OCI-LY7 (cell line): ENCODE measurements around the gene KLHL22. TPM values are rescaled to one million over a fixed set of nuclear protein-coding genes. Genes with fewer than 3 reads are reported as not detected.

Source experiments
- BruUV-seq: library from RNA; stranded (reverse); fragments of 400-500 nt; replicated peaks from 2 replicates; lab custom pipeline; 2021; lab: Mats Ljungman, UMichigan
- CTCF ChIA-PET: fragments of 300-600 bp; sonication (Branson Sonifier 250); formaldehyde crosslinking; loops from one replicate; lab custom pipeline; 2022; ENCODE audit warnings: antibody characterized with exemption; ENCODE audit not compliant: unreplicated experiment; lab: Charles Lee
- POLR2A ChIA-PET: fragments of 300-600 bp; sonication (Branson Sonifier 250); formaldehyde crosslinking; loops from one replicate; lab custom pipeline; 2022; ENCODE audit warnings: antibody characterized with exemption; lab: Charles Lee
- DNase-seq: peaks from one replicate; pipeline ENCODE4 v3.0.0-alpha.2; 2015; ENCODE audit warnings: low spot score
- H2AFZ ChIP-seq: fragments of 200-600 bp; sonication (generic), shearing (Covaris generic); 2 replicates; pipeline ENCODE4 v1.6.1; 2014; ENCODE audit warnings: mild to moderate bottlenecking, antibody characterized with exemption, low read length, moderate library complexity
- H3K27ac ChIP-seq: fragments of 200-600 bp; sonication (generic); 2 replicates; pipeline ENCODE4 v1.5.1; 2014; ENCODE audit warnings: mixed run types, low read depth, mild to moderate bottlenecking, moderate library complexity, low read length, inconsistent platforms; ENCODE audit not compliant: poor library complexity, severe bottlenecking
- H3K36me3 ChIP-seq: fragments of 200-600 bp; sonication (generic); 2 replicates; pipeline ENCODE4 v1.6.1; 2014; ENCODE audit warnings: mild to moderate bottlenecking, antibody characterized with exemption, low read length, moderate library complexity, mixed read lengths; ENCODE audit not compliant: insufficient read depth
- H3K4me1 ChIP-seq: fragments of 200-600 bp; sonication (generic); 2 replicates; pipeline ENCODE4 v1.5.1; 2014; ENCODE audit warnings: mild to moderate bottlenecking, low read length; ENCODE audit not compliant: insufficient read depth, poor library complexity, severe bottlenecking
- H3K4me2 ChIP-seq: fragments of 200-600 bp; sonication (generic); 2 replicates; pipeline ENCODE4 v1.6.1; 2014; ENCODE audit warnings: mild to moderate bottlenecking, low read length
- H3K4me3 ChIP-seq: fragments of 200-600 bp; sonication (generic); 2 replicates; pipeline ENCODE4 v1.5.1; 2014; ENCODE audit warnings: mild to moderate bottlenecking, low read depth, low read length; ENCODE audit not compliant: poor library complexity, severe bottlenecking
- H3K79me2 ChIP-seq: fragments of 200-600 bp; sonication (generic); 2 replicates; pipeline ENCODE4 v1.6.1; 2016; ENCODE audit warnings: low read depth, mild to moderate bottlenecking, low read length, moderate library complexity, mixed read lengths; ENCODE audit not compliant: insufficient read depth
- H3K9me2 ChIP-seq: fragments of 200-600 bp; sonication (generic); 2 replicates; pipeline ENCODE4 v1.6.1; 2016; ENCODE audit warnings: mild to moderate bottlenecking, low read length, mixed read lengths; ENCODE audit not compliant: insufficient read depth
- H3K9me3 ChIP-seq: fragments of 200-600 bp; sonication (generic); 2 replicates; pipeline ENCODE4 v1.6.1; 2014; ENCODE audit warnings: mild to moderate bottlenecking, mixed run types, low read length, mixed read lengths
- H4K20me1 ChIP-seq: fragments of 200-600 bp; sonication (generic); 2 replicates; pipeline ENCODE4 v1.6.1; 2014; ENCODE audit warnings: mild to moderate bottlenecking, antibody characterized with exemption, low read length, moderate library complexity, mixed read lengths; ENCODE audit not compliant: insufficient read depth
- EZH2phosphoT487 ChIP-seq: fragments of 200-600 bp; sonication (generic); IDR thresholded peaks from 2 replicates; pipeline ENCODE4 v1.6.1; 2018; ENCODE audit warnings: low read depth, borderline replicate concordance, mild to moderate bottlenecking, mixed run types, antibody characterized with exemption, low read length, moderate library complexity, mixed read lengths
- intact Hi-C: fragments of 100-400 bp; cut with micrococcal nuclease; formaldehyde crosslinking; loops from one replicate; pipeline ENCODE4 v1.10.0; 2022; ENCODE audit not compliant: unreplicated experiment
- total RNA-seq, 2 experiments: library from RNA; depleted of rRNA in 1 of 2; stranded (reverse); fragments of >200 nt in 1 of 2; shearing (Covaris generic) in 1 of 2; gene quantifications; 2 replicates each; pipeline ENCODE4 v1.2.3, GENCODE V29; 2014 to 2022
- TF ChIP-seq, protein P1 (sequence below): fragments of 200-600 bp; sonication (generic); conservative IDR thresholded peaks from 2 replicates; pipeline ENCODE4 v1.5.1; 2014; ENCODE audit warnings: mild to moderate bottlenecking, antibody characterized with exemption, low read length, moderate library complexity, mixed read lengths

The KLHL22 gene
- total RNA-seq, 2 experiments from 2014 or later: 14.8 to 38.1 TPM

DNA sequence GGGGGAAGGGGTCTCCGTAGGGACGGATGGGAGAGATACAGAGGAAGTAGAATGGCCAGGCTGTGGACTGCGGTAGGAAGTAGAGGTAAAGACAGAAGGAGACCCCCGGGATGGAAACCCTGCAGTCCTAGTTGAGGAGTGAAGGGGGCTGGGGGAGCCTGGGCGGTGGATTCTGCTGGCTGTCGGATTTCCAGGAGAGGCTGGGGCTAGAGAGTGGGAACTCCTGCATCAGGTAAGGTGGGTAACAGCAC lies 57.2 kb downstream of the KLHL22 start:
- no peak overlapping the region for H2AFZ ChIP-seq
- H4K20me1 ChIP-seq: no peaks in the 10 kb centered on the region
- no peaks in the 10 kb centered on the region for H3K4me1 ChIP-seq
- H3K4me2 ChIP-seq: no peak overlapping the region
- TF ChIP-seq EZH2phosphoT487: no peak
- TF ChIP-seq, protein P1, sequence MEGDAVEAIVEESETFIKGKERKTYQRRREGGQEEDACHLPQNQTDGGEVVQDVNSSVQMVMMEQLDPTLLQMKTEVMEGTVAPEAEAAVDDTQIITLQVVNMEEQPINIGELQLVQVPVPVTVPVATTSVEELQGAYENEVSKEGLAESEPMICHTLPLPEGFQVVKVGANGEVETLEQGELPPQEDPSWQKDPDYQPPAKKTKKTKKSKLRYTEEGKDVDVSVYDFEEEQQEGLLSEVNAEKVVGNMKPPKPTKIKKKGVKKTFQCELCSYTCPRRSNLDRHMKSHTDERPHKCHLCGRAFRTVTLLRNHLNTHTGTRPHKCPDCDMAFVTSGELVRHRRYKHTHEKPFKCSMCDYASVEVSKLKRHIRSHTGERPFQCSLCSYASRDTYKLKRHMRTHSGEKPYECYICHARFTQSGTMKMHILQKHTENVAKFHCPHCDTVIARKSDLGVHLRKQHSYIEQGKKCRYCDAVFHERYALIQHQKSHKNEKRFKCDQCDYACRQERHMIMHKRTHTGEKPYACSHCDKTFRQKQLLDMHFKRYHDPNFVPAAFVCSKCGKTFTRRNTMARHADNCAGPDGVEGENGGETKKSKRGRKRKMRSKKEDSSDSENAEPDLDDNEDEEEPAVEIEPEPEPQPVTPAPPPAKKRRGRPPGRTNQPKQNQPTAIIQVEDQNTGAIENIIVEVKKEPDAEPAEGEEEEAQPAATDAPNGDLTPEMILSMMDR: no peak
- no peak overlapping the region for H3K27ac ChIP-seq
- intact Hi-C loops: no loop called here
- H3K4me3 ChIP-seq: no peak overlapping the region
- no peaks in the 10 kb centered on the region for H3K36me3 ChIP-seq
- no peaks in the 10 kb centered on the region for H3K79me2 ChIP-seq
- no TSS peak for BruUV-seq
- H3K9me3 ChIP-seq: no peaks in the 10 kb centered on the region
- ChIA-PET POLR2A (no interaction called here), CTCF (no interaction called here)
- DNase-seq: no peak
- no peaks in the 10 kb centered on the region for H3K9me2 ChIP-seq

DNA sequence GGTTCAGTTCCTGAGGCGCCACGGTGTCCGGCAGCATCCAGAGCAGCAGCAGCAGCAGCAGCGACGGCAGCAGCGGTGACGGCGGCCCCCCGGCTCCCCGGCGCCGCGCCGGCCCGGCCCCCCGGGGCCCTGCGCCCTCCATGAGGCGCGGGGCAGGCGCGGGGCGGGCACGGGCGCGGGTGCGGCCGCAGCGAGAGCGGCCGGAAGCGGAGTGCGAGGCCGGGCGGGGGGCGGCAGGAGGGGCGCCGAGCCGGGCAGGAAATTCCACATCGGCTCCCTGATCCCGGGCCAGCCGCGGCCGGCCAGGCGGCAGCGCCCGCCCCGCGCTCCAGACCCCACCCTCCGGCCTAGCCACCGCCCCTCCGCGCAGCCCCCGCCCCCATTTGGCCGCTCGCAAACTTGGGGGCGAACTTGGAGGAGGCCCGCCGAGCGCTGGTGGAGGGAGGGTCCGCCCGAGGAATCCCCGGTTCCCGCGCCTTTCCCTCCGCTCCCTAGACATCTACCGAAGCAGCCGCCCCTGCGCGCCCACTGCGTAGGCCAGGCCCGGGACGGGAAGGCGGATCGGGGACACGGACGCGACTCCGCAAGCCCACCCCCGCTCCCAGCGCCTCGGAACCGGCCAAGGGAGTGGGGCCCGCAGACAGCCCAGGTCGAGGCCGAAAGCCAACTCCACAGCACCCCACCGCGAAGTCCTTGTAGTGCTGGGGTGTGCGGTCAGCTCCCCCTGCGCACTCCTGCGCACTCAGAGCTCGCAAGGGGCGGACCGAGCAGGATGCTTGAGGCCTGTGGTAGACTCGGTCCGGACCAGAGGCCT lies 57.8 kb downstream of the KLHL22 start, which contains the start of gene SCARF2:
SCARF2 (minus strand) TSS at position 213 of the 814 bp plus-strand sequence; CDS start at position 142, 71 bp downstream.
- POLR2A ChIA-PET: no interaction called here
- H3K9me3 ChIP-seq: no peaks in the 10 kb centered on the region
- no peaks in the 10 kb centered on the region for H3K4me1 ChIP-seq
- intact Hi-C loops: no loop called here
- H3K9me2 ChIP-seq: no peaks in the 10 kb centered on the region
- BruUV-seq: no TSS peak
- CTCF ChIA-PET: no interaction called here
- DNase-seq: no peak
- no peak within 1 kb of the TSS for H2AFZ ChIP-seq
- no peaks in the 10 kb centered on the region for H4K20me1 ChIP-seq
- no peaks in the 10 kb centered on the region for H3K36me3 ChIP-seq
- H3K79me2 ChIP-seq: no peaks in the 10 kb centered on the region
- no peak within 1 kb of the TSS for H3K4me2 ChIP-seq
- no peak within 1 kb of the TSS for H3K27ac ChIP-seq
- no peak for TF ChIP-seq EZH2phosphoT487
- TF ChIP-seq, protein P1: no peak
- H3K4me3 ChIP-seq: no peak within 1 kb of the TSS

DNA sequence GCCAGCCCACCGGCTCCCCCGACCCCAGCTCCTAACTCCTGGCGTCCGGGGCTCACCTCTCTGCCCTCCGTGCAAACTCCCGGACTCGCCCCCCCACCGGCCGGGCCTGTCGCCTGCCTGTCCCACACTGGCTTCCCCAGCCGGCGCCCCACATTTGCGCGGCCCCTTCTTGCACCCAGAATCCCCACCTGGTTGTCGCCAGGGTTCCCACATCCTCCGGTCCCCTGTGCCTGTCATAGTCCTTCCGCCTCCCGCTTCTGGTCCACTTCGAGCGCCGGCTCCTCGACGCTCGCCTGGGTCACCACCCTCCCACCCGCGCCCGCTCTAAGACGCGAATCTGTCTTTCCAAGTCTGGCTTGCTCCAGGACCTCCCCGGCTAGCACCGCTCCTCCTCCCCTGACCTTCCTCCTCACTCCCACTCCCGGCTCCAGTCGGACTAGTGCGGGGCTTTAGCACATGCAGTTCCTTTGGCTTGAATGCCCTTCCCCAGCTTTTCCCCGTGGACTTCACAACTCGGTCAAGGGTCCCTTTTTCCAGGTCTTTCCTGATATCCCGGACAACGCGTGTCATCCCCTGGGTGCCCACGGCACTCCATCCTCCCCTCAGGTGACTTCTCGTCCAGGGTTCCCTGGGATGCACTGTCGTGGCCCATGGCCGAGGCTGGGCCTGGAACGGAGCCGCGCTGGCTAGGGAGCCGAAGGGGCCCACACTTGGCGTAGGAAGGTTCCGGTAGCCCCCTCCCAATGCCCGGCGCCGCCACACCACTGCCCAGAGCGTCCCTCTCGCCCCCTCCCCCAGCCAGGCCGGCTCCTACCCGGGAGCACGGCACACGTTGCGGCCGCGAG lies 58.6 kb downstream of the KLHL22 start:
- BruUV-seq: no TSS peak
- POLR2A ChIA-PET: no interaction called here
- Histone ChIP-seq H2AFZ (no peak overlapping the region), H3K36me3 (no peaks in the 10 kb centered on the region), H3K27ac (no peak overlapping the region), H3K4me1 (no peaks in the 10 kb centered on the region), H4K20me1 (no peaks in the 10 kb centered on the region), H3K4me2 (no peak overlapping the region), H3K9me2 (no peaks in the 10 kb centered on the region), H3K9me3 (no peaks in the 10 kb centered on the region), H3K4me3 (no peak overlapping the region), H3K79me2 (no peaks in the 10 kb centered on the region)
- CTCF ChIA-PET: no interaction called here
- intact Hi-C loops: no loop called here
- no peak for DNase-seq
- no peak for TF ChIP-seq EZH2phosphoT487
- TF ChIP-seq, protein P1: no peak
